KMS-11 (cell line): ENCODE results near the gene EAF2.

Experiments used
- H2AFZ ChIP-seq: fragments of 200-600 bp; sonication (generic); 2 replicates; pipeline ENCODE4 v1.6.1; 2016; ENCODE audit warnings: antibody characterized with exemption, mixed run types, low read depth
- H3K27ac ChIP-seq: fragments of 200-600 bp; sonication (generic); 2 replicates; pipeline ENCODE4 v1.6.1; 2016; ENCODE audit warnings: mild to moderate bottlenecking, mixed run types
- H3K27me3 ChIP-seq: fragments of 200-600 bp; sonication (generic); 2 replicates; pipeline ENCODE4 v1.6.1; 2017; ENCODE audit warnings: mild to moderate bottlenecking, low read depth, mixed run types, moderate library complexity; ENCODE audit not compliant: insufficient read depth
- H3K36me3 ChIP-seq: fragments of 200-600 bp; sonication (generic); 2 replicates; pipeline ENCODE4 v1.6.1; 2017; ENCODE audit warnings: mild to moderate bottlenecking, mixed run types; ENCODE audit not compliant: insufficient read depth
- H3K4me1 ChIP-seq: fragments of 200-600 bp; sonication (generic); 2 replicates; pipeline ENCODE4 v1.6.1; 2016; ENCODE audit warnings: mild to moderate bottlenecking, low read depth, mixed run types; ENCODE audit not compliant: poor library complexity, severe bottlenecking
- H3K4me2 ChIP-seq: fragments of 200-600 bp; sonication (generic); 2 replicates; pipeline ENCODE4 v1.7.0; 2016; ENCODE audit warnings: mild to moderate bottlenecking, mixed run types
- H3K4me3 ChIP-seq: fragments of 200-600 bp; sonication (generic); IDR thresholded peaks from 2 replicates; pipeline ENCODE4 v1.6.1; 2017; ENCODE audit warnings: low read depth, low read length, mixed read lengths; ENCODE audit not compliant: insufficient read depth
- H3K79me2 ChIP-seq: fragments of 200-600 bp; sonication (generic); 2 replicates; pipeline ENCODE4 v1.6.1; 2016; ENCODE audit warnings: low read depth, mixed run types; ENCODE audit not compliant: insufficient read depth
- H3K9ac ChIP-seq: fragments of 200-600 bp; sonication (generic); 2 replicates; pipeline ENCODE4 v1.6.1; 2016; ENCODE audit warnings: mild to moderate bottlenecking, mixed run types
- H4K20me1 ChIP-seq: fragments of 200-600 bp; sonication (generic); 2 replicates; pipeline ENCODE4 v1.6.1; 2016; ENCODE audit warnings: mild to moderate bottlenecking, mixed run types; ENCODE audit not compliant: insufficient read depth
- TF ChIP-seq, protein P1 (sequence below): fragments of 200-600 bp; sonication (generic); conservative IDR thresholded peaks from 2 replicates; pipeline ENCODE4 v1.6.1; 2017; ENCODE audit warnings: low read depth, mild to moderate bottlenecking, antibody characterized with exemption, low read length, moderate library complexity, mixed read lengths

Gene EAF2

GRCh38 chr3:121895736-121896135 is 60.7 kb downstream of the EAF2 start:
- H3K27me3 ChIP-seq: no peaks in the 10 kb centered on the region
- H3K4me2 ChIP-seq: no peak overlapping the region
- H3K9ac ChIP-seq: no peak overlapping the region
- H2AFZ ChIP-seq: no peak overlapping the region
- H4K20me1 ChIP-seq: no peaks in the 10 kb centered on the region
- H3K79me2 ChIP-seq: no peaks in the 10 kb centered on the region
- no peak overlapping the region for H3K27ac ChIP-seq
- H3K36me3 ChIP-seq: no peaks in the 10 kb centered on the region
- no peak overlapping the region for H3K4me3 ChIP-seq
- TF ChIP-seq, protein P1, sequence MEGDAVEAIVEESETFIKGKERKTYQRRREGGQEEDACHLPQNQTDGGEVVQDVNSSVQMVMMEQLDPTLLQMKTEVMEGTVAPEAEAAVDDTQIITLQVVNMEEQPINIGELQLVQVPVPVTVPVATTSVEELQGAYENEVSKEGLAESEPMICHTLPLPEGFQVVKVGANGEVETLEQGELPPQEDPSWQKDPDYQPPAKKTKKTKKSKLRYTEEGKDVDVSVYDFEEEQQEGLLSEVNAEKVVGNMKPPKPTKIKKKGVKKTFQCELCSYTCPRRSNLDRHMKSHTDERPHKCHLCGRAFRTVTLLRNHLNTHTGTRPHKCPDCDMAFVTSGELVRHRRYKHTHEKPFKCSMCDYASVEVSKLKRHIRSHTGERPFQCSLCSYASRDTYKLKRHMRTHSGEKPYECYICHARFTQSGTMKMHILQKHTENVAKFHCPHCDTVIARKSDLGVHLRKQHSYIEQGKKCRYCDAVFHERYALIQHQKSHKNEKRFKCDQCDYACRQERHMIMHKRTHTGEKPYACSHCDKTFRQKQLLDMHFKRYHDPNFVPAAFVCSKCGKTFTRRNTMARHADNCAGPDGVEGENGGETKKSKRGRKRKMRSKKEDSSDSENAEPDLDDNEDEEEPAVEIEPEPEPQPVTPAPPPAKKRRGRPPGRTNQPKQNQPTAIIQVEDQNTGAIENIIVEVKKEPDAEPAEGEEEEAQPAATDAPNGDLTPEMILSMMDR: no peak
- no peaks in the 10 kb centered on the region for H3K4me1 ChIP-seq

- H2AFZ ChIP-seq: no peak overlapping the region
- H3K27me3 ChIP-seq: no peaks in the 10 kb centered on the region
- no peak overlapping the region for H3K27ac ChIP-seq
- H3K79me2 ChIP-seq: no peaks in the 10 kb centered on the region
- no peak overlapping the region for H3K4me3 ChIP-seq
- H3K4me1 ChIP-seq: no peaks in the 10 kb centered on the region
- no peaks in the 10 kb centered on the region for H3K36me3 ChIP-seq
- TF ChIP-seq, protein P1: no peak
- H3K4me2 ChIP-seq: no peak overlapping the region
- H4K20me1 ChIP-seq: no peaks in the 10 kb centered on the region
- no peak overlapping the region for H3K9ac ChIP-seq
Measured at GRCh38 chr3:121896823-121897222, 61.8 kb downstream of the EAF2 start.

- no peak overlapping the region for H3K9ac ChIP-seq
- no peak overlapping the region for H3K27ac ChIP-seq
- H3K4me1 ChIP-seq: no peaks in the 10 kb centered on the region
- H3K4me3 ChIP-seq: no peak overlapping the region
- H3K27me3 ChIP-seq: no peaks in the 10 kb centered on the region
- H2AFZ ChIP-seq: no peak overlapping the region
- no peaks in the 10 kb centered on the region for H3K79me2 ChIP-seq
- H3K4me2 ChIP-seq: no peak overlapping the region
- no peaks in the 10 kb centered on the region for H3K36me3 ChIP-seq
- no peaks in the 10 kb centered on the region for H4K20me1 ChIP-seq
- TF ChIP-seq, protein P1: no peak
Measured at GRCh38 chr3:121897296-121897695, 62.3 kb downstream of the EAF2 start.

DNA sequence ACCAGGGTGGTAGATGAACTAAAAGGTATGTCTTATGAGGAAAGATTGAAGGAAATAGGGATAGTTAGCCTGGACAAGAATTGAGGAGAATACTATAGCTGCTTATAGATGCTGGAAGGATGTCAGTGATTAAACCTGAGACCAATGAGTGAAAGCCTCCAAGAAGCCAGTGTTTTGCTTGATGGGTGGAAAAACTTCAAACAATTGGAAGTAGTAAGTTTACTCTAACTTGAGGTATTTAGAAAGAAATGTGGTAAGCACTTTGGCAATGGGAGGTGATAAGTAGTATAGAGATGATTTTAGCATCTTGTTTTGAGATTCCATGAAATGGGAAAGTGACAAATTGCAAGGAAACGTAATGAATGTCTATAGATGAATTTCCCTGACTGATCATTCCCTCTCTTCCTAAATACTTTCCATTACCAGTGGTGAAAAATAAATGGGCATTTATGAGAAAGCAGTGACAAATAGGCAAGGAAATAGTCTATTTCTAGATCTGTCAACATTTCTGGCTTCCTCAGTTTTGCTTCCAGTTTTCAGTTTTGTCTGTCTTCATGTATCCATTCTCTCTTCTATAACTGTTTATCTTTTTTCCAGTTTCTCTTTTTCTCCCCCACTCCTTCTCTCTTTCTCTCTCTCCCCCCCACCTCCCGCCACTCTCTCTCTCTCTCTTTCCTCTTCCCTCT is 78.4 kb downstream of the EAF2 start:
- Histone ChIP-seq H3K36me3 (no peaks in the 10 kb centered on the region), H3K27me3 (no peaks in the 10 kb centered on the region), H3K4me3 (no peak overlapping the region), H4K20me1 (no peaks in the 10 kb centered on the region), H3K9ac (no peak overlapping the region), H2AFZ (no peak overlapping the region), H3K27ac (no peak overlapping the region), H3K79me2 (no peaks in the 10 kb centered on the region), H3K4me1 (no peaks in the 10 kb centered on the region), H3K4me2 (no peak overlapping the region)
- TF ChIP-seq, protein P1: no peak
